OCI-LY7 (cell line): Measurements from ENCODE around the gene PEX14. TPM values are rescaled to one million over a fixed set of nuclear protein-coding genes. Genes with fewer than 3 reads are reported as not detected.

Experiments used
- BruUV-seq: library from RNA; stranded (reverse); fragments of 400-500 nt; replicated peaks from 2 replicates; lab custom pipeline; 2021; lab: Mats Ljungman, UMichigan
- CTCF ChIA-PET: fragments of 300-600 bp; sonication (Branson Sonifier 250); formaldehyde crosslinking; loops from one replicate; lab custom pipeline; 2022; ENCODE audit warnings: antibody characterized with exemption; ENCODE audit not compliant: unreplicated experiment; lab: Charles Lee
- POLR2A ChIA-PET: fragments of 300-600 bp; sonication (Branson Sonifier 250); formaldehyde crosslinking; loops from one replicate; lab custom pipeline; 2022; ENCODE audit warnings: antibody characterized with exemption; lab: Charles Lee
- DNase-seq: peaks from one replicate; pipeline ENCODE4 v3.0.0-alpha.2; 2015; ENCODE audit warnings: low spot score
- H2AFZ ChIP-seq: fragments of 200-600 bp; sonication (generic), shearing (Covaris generic); 2 replicates; pipeline ENCODE4 v1.6.1; 2014; ENCODE audit warnings: mild to moderate bottlenecking, antibody characterized with exemption, low read length, moderate library complexity
- H3K27ac ChIP-seq: fragments of 200-600 bp; sonication (generic); 2 replicates; pipeline ENCODE4 v1.5.1; 2014; ENCODE audit warnings: mixed run types, low read depth, mild to moderate bottlenecking, moderate library complexity, low read length, inconsistent platforms; ENCODE audit not compliant: poor library complexity, severe bottlenecking
- H3K36me3 ChIP-seq: fragments of 200-600 bp; sonication (generic); 2 replicates; pipeline ENCODE4 v1.6.1; 2014; ENCODE audit warnings: mild to moderate bottlenecking, antibody characterized with exemption, low read length, moderate library complexity, mixed read lengths; ENCODE audit not compliant: insufficient read depth
- H3K4me1 ChIP-seq: fragments of 200-600 bp; sonication (generic); 2 replicates; pipeline ENCODE4 v1.5.1; 2014; ENCODE audit warnings: mild to moderate bottlenecking, low read length; ENCODE audit not compliant: insufficient read depth, poor library complexity, severe bottlenecking
- H3K4me2 ChIP-seq: fragments of 200-600 bp; sonication (generic); 2 replicates; pipeline ENCODE4 v1.6.1; 2014; ENCODE audit warnings: mild to moderate bottlenecking, low read length
- H3K4me3 ChIP-seq: fragments of 200-600 bp; sonication (generic); 2 replicates; pipeline ENCODE4 v1.5.1; 2014; ENCODE audit warnings: mild to moderate bottlenecking, low read depth, low read length; ENCODE audit not compliant: poor library complexity, severe bottlenecking
- H3K79me2 ChIP-seq: fragments of 200-600 bp; sonication (generic); 2 replicates; pipeline ENCODE4 v1.6.1; 2016; ENCODE audit warnings: low read depth, mild to moderate bottlenecking, low read length, moderate library complexity, mixed read lengths; ENCODE audit not compliant: insufficient read depth
- H3K9me2 ChIP-seq: fragments of 200-600 bp; sonication (generic); 2 replicates; pipeline ENCODE4 v1.6.1; 2016; ENCODE audit warnings: mild to moderate bottlenecking, low read length, mixed read lengths; ENCODE audit not compliant: insufficient read depth
- H3K9me3 ChIP-seq: fragments of 200-600 bp; sonication (generic); 2 replicates; pipeline ENCODE4 v1.6.1; 2014; ENCODE audit warnings: mild to moderate bottlenecking, mixed run types, low read length, mixed read lengths
- H4K20me1 ChIP-seq: fragments of 200-600 bp; sonication (generic); 2 replicates; pipeline ENCODE4 v1.6.1; 2014; ENCODE audit warnings: mild to moderate bottlenecking, antibody characterized with exemption, low read length, moderate library complexity, mixed read lengths; ENCODE audit not compliant: insufficient read depth
- CTCF ChIP-seq: fragments of 200-600 bp; sonication (generic); conservative IDR thresholded peaks from 2 replicates; pipeline ENCODE4 v1.5.1; 2014; ENCODE audit warnings: mild to moderate bottlenecking, antibody characterized with exemption, low read length, moderate library complexity, mixed read lengths
- EZH2phosphoT487 ChIP-seq: fragments of 200-600 bp; sonication (generic); IDR thresholded peaks from 2 replicates; pipeline ENCODE4 v1.6.1; 2018; ENCODE audit warnings: low read depth, borderline replicate concordance, mild to moderate bottlenecking, mixed run types, antibody characterized with exemption, low read length, moderate library complexity, mixed read lengths
- intact Hi-C: fragments of 100-400 bp; cut with micrococcal nuclease; formaldehyde crosslinking; loops from one replicate; pipeline ENCODE4 v1.10.0; 2022; ENCODE audit not compliant: unreplicated experiment
- total RNA-seq, 2 experiments: library from RNA; depleted of rRNA in 1 of 2; stranded (reverse); fragments of >200 nt in 1 of 2; shearing (Covaris generic) in 1 of 2; gene quantifications; 2 replicates each; pipeline ENCODE4 v1.2.3, GENCODE V29; 2014 to 2022

The PEX14 gene
- total RNA-seq, 2 experiments from 2014 or later, result 14.6 to 24.3 TPM

DNA sequence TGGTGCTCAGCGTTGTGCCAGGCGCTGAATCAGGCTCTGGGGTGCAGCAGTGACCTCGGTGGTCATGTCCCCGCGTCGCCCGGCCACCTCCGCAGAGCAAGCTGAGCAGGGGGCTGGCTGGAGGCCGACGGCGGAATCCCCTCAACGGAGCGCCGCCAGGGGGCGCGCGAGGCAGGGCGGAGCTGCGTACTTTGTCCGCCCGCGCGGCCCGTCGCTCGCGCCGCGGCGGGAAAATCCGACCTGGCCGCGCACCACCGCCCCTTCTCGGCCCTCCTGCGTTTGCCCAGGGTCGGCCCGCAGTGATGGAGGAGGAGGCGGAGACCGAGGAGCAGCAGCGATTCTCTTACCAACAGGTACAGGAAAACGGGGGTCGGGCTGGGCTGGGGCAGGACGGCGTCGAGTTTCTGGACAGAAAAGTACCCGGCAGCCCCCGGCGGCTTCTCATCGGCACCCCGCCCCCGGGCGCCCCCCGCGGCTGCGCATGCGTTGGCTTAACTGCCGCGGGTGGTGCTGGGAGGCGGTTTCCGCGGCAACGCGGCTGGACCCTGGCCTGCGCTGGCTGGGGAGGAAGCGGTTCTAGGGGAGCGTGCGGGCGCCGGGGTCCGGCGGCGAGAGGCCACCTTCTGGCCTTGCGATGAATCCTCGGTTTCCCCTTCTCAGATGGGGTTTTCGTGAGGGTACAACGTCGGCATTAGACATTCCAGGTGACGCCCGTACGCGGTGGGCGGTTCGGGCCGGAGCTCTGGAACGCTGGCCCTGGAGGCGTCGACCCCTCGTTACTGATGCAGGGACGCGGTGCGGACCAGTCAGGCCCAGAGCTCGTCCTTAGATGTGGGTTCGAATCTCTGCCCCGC, 44.3 kb upstream of the PEX14 start, which contains the start of gene CENPS:
CENPS (plus strand) TSS at position 218 of the 854 bp plus-strand sequence; CDS start at position 303, 85 bp downstream.
- BruUV-seq, result TSS peak; percentile 83
- CTCF ChIA-PET, result interaction anchor here (1.0 to 1.2 kb wide), 2 partner anchors 30 to 63 kb away, joined by 4 to 6 read pairs; no protein-coding TSS in a partner anchor
- intact Hi-C loops, result loop anchor here (1.0 kb wide), 2 partner anchors 42 to 64 kb away; partner anchors contain the start of gene DFFA

GRCh38 chr1:10431070-10431730, 43.5 kb upstream of the PEX14 start:
- no peaks in the 10 kb centered on the region; the same call in 1 of the 2 replicates for H3K36me3 ChIP-seq
- no peaks in the 10 kb centered on the region for H3K9me2 ChIP-seq
- intact Hi-C loops, result no loop called here
- H4K20me1 ChIP-seq, result no peaks in the 10 kb centered on the region
- H3K4me1 ChIP-seq, result peaks cover 32% of the 10 kb centered on the region
- H2AFZ ChIP-seq, result peak overlapping the region; percentile 58; the same call in 1 of the 2 replicates
- peak overlapping the region; percentile 74 for H3K4me2 ChIP-seq
- no peak for TF ChIP-seq CTCF
- no peak for TF ChIP-seq EZH2phosphoT487
- H3K4me3 ChIP-seq, result peak overlapping the region; percentile 78
- TSS peak; percentile 80 for BruUV-seq
- CTCF ChIA-PET, result no interaction called here
- no peaks in the 10 kb centered on the region; the same call in 1 of the 2 replicates for H3K79me2 ChIP-seq
- no peaks in the 10 kb centered on the region for H3K9me3 ChIP-seq
- POLR2A ChIA-PET, result no interaction called here
- peak overlapping the region; percentile 67 for H3K27ac ChIP-seq
- peak; percentile 33 for DNase-seq

More for the DNA sequence above, 44.3 kb upstream of the PEX14 start, which contains the start of gene CENPS:
- Histone ChIP-seq H2AFZ (peak within 1 kb of the TSS; percentile 58; the same call in 1 of the 2 replicates), H3K27ac (peak within 1 kb of the TSS; percentile 67), H3K4me3 (peak within 1 kb of the TSS; percentile 78), H3K4me1 (peaks cover 32% of the 10 kb centered on the region), H3K9me2 (no peaks in the 10 kb centered on the region), H4K20me1 (no peaks in the 10 kb centered on the region), H3K79me2 (no peaks in the 10 kb centered on the region; the same call in 1 of the 2 replicates), H3K36me3 (no peaks in the 10 kb centered on the region; the same call in 1 of the 2 replicates), H3K9me3 (no peaks in the 10 kb centered on the region), H3K4me2 (peak within 1 kb of the TSS; percentile 74)
- POLR2A ChIA-PET, result interaction anchor here (0.6 kb wide), 1 partner anchor 13 kb away, joined by 4 read pairs; no protein-coding TSS in a partner anchor
- TF ChIP-seq CTCF (peak; percentile 89), EZH2phosphoT487 (no peak)
- DNase-seq, result peak; percentile 93
